GM12892 (cell line): Measurements from ENCODE around the gene MIF.
"Not testable (repeated sequence)": the region's sequence is repeated elsewhere in the genome, so short reads cannot be mapped to it uniquely, and the experiment has no call there.

Experiments
- POLR2AphosphoS5 ChIP-seq: IDR thresholded peaks from 2 replicates; pipeline ENCODE4 v1.6.1; 2011; ENCODE audit warnings: low read depth, low read length, control low read depth
- TAF1 ChIP-seq: IDR thresholded peaks from 2 replicates; pipeline ENCODE4 v1.6.1; 2011; ENCODE audit warnings: low read depth, mild to moderate bottlenecking, control low read depth, low read length, borderline replicate concordance

DNA sequence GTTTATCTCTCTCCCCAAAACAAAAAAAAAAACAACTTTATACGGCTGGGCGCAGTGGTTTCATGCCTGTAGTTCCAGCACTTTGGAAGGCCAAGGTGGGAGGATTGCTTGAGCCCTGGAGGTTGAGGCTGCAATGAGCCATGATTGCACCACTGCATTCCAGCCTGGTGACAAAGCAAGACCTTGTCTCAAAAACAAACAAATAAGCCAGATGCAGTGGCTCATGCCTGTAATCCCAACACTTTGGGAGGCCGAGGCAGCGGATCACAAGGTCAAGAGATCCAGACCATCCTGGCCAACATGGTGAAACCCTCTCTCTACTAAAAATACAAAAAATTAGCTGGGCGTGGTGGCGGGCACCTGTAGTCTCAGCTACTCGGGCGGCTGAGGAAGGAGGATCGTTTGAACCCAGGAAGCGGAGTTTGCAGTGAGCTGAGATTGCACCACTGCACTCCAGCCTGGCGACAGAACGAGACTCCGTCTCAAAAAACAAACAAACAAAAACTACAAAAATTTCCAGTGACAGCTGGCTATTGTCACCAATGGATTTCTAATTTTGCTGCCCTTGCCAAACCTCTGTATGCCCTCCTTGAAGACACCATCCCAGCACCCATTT is 27.5 kb downstream of the MIF start:
- not testable (repeated sequence) for TF ChIP-seq POLR2AphosphoS5, TAF1
